SK-N-SH (cell line): ENCODE data around the gene TNFSF15. TPM values are rescaled to one million over a fixed set of nuclear protein-coding genes. Genes with fewer than 3 reads are reported as not detected.

Experiments used
- CTCF ChIA-PET: fragments of 300-600, 350-600 bp; formaldehyde crosslinking; extraction: SDS; loops from one replicate; lab custom pipeline; 2021; lab: Yijun Ruan, JAX
- POLR2A ChIA-PET: fragments of 350-600 bp; sonication (Branson Sonifier 250); formaldehyde crosslinking; extraction: SDS; loops from one replicate; lab custom pipeline; 2020; ENCODE audit warnings: antibody characterized with exemption, inconsistent platforms; lab: Yijun Ruan, JAX
- DNase-seq: peaks from one replicate; pipeline ENCODE4 v3.0.0; 2012
- H2AFZ ChIP-seq: fragments of 200-600 bp; sonication (generic); 2 replicates; pipeline ENCODE4 v1.8.1; 2016; ENCODE audit warnings: antibody characterized with exemption, mild to moderate bottlenecking, low read depth
- H3F3A ChIP-seq: fragments of 200-600 bp; sonication (generic); replicated peaks from 2 replicates; pipeline ENCODE3; 2016; ENCODE audit warnings: antibody characterized with exemption, mild to moderate bottlenecking; ENCODE audit not compliant: insufficient read depth
- H3K27ac ChIP-seq, 2 experiments: fragments of 200-500 bp in 1 of 2; fragments of 200-600 bp in 1 of 2; sonication (Bioruptor generic) in 1 of 2; sonication (generic), shearing (Covaris generic) in 1 of 2; 2 replicates each; pipeline versions ENCODE4 v1.5.1 to v1.6.1; 2014 to 2016; ENCODE audit warnings: low read depth in 2 of 2, inconsistent platforms in 1 of 2, low read length in 1 of 2, mild to moderate bottlenecking in 1 of 2, mixed read lengths in 1 of 2
- H3K27me3 ChIP-seq: fragments of 200-600 bp; sonication (generic), shearing (Covaris generic); 2 replicates; pipeline ENCODE4 v1.6.1; 2016; ENCODE audit warnings: mixed run types; ENCODE audit not compliant: insufficient read depth
- H3K36me3 ChIP-seq, 2 experiments: fragments of 200-500 bp in 1 of 2; fragments of 200-600 bp in 1 of 2; sonication (Bioruptor generic) in 1 of 2; sonication (generic) in 1 of 2; replicated peaks in 1 of 2; 2 replicates each; pipeline versions ENCODE3 to v1.5.1; 2014 to 2016; ENCODE audit warnings: low read length in 1 of 2, mild to moderate bottlenecking in 1 of 2; ENCODE audit not compliant: insufficient read depth in 2 of 2, control insufficient read depth in 1 of 2
- H3K4me1 ChIP-seq, 2 experiments: fragments of 200-500 bp in 1 of 2; fragments of 200-600 bp in 1 of 2; sonication (Bioruptor generic) in 1 of 2; sonication (generic), shearing (Covaris generic) in 1 of 2; 2 replicates each; pipeline versions ENCODE4 v1.5.1 to v1.6.1; 2014 to 2016; ENCODE audit warnings: low read depth in 1 of 2, low read length in 1 of 2, mixed run types in 1 of 2; ENCODE audit not compliant: insufficient read depth in 2 of 2, control insufficient read depth in 1 of 2
- H3K4me2 ChIP-seq: fragments of 200-600 bp; sonication (generic), shearing (Covaris generic); 2 replicates; pipeline ENCODE4 v1.6.1; 2017; ENCODE audit warnings: mixed run types
- H3K4me3 ChIP-seq, 2 experiments: fragments of 200-500 bp in 1 of 2; fragments of 200-600 bp in 1 of 2; sonication (Bioruptor generic) in 1 of 2; sonication (generic), shearing (Covaris generic) in 1 of 2; 2 replicates each; pipeline versions ENCODE4 v1.5.1 to v1.8.1; 2014 to 2016; ENCODE audit warnings: low read depth in 2 of 2, inconsistent platforms in 1 of 2, low read length in 1 of 2, mild to moderate bottlenecking in 1 of 2, mixed read lengths in 1 of 2, moderate library complexity in 1 of 2
- H3K79me2 ChIP-seq: fragments of 200-600 bp; sonication (generic); 2 replicates; pipeline ENCODE4 v1.8.1; 2017; ENCODE audit warnings: mild to moderate bottlenecking; ENCODE audit not compliant: insufficient read depth
- H3K9ac ChIP-seq: fragments of 200-600 bp; sonication (generic); 2 replicates; pipeline ENCODE4 v1.6.1; 2017; ENCODE audit warnings: mixed run types
- H3K9me2 ChIP-seq: fragments of 200-600 bp; sonication (generic); 2 replicates; pipeline ENCODE4 v1.6.1; 2017; ENCODE audit warnings: mixed run types
- H3K9me3 ChIP-seq: fragments of 200-600 bp; sonication (generic); 2 replicates; pipeline ENCODE4 v1.6.1; 2017; ENCODE audit warnings: mixed run types, mild to moderate bottlenecking, moderate library complexity
- H4K20me1 ChIP-seq: fragments of 200-600 bp; sonication (generic); 2 replicates; pipeline ENCODE4 v1.6.1; 2017; ENCODE audit warnings: mild to moderate bottlenecking, mixed run types; ENCODE audit not compliant: insufficient read depth
- ELF1 ChIP-seq: IDR thresholded peaks from 2 replicates; pipeline ENCODE4 v1.4.0; 2012
- EP300 ChIP-seq, 2 experiments: IDR thresholded peaks; 2 replicates each; pipeline versions ENCODE4 v1.4.0 to v1.6.1; 2012; ENCODE audit warnings: borderline replicate concordance in 1 of 2, low read depth in 1 of 2, low read length in 1 of 2
- FOXJ3 ChIP-seq: sonication (generic); formaldehyde crosslinking; IDR thresholded peaks from 2 replicates; pipeline ENCODE4 v1.5.1; 2020; ENCODE audit warnings: mild to moderate bottlenecking, missing genetic modification reagents
- GABPA ChIP-seq: IDR thresholded peaks from 2 replicates; pipeline ENCODE4 v1.4.0; 2012; ENCODE audit warnings: low read depth, mild to moderate bottlenecking
- GATA2 ChIP-seq: sonication (generic); formaldehyde crosslinking; IDR thresholded peaks from 2 replicates; pipeline ENCODE4 v1.5.0; 2020; ENCODE audit warnings: mild to moderate bottlenecking, missing genetic modification reagents
- MXI1 ChIP-seq: IDR thresholded peaks from 2 replicates; pipeline ENCODE4 v1.6.1; 2012; ENCODE audit warnings: mild to moderate bottlenecking, low read depth, low read length, improper control_type of control experiment
- SIN3A ChIP-seq: IDR thresholded peaks from 2 replicates; pipeline ENCODE4 v1.6.1; 2012; ENCODE audit warnings: low read depth, mild to moderate bottlenecking, low read length, moderate library complexity, borderline replicate concordance
- WGBS: methylation state at CpG from one replicate; pipeline ENCODE4 v1.1.6; 2017; ENCODE audit warnings: low lambda C conversion rate; 5-methylcytosine and 5-hydroxymethylcytosine counted together
- polyA plus RNA-seq, 3 experiments: library from polyadenylated mRNA; depleted of rRNA; stranded (reverse); fragments of >200 nt; gene quantifications; 2 replicates each; pipeline ENCODE4 v1.2.3, GENCODE V29; 2012
- TF ChIP-seq, protein P1 (sequence below): IDR thresholded peaks from 2 replicates; pipeline ENCODE4; 2012
- TF ChIP-seq, protein P2 (sequence below): IDR thresholded peaks from 2 replicates; pipeline ENCODE4 v1.4.0; 2012; ENCODE audit warnings: low read depth
- TF ChIP-seq, protein P3 (sequence below): fragments of 150-350 bp; IDR thresholded peaks from 2 replicates; pipeline ENCODE4 v1.6.1; 2017; ENCODE audit warnings: antibody characterized with exemption, low read length, low read depth, borderline replicate concordance
- TF ChIP-seq, protein P4 (sequence below): IDR thresholded peaks from 2 replicates; pipeline ENCODE4 v1.4.0; 2012; ENCODE audit warnings: low read depth, borderline replicate concordance
- TF ChIP-seq, protein P5 (sequence below): fragments of 150-350 bp; IDR thresholded peaks from 2 replicates; pipeline ENCODE4 v1.6.1; 2016; ENCODE audit warnings: mild to moderate bottlenecking, low read depth, low read length

The TNFSF15 gene
- polyA plus RNA-seq, 1 of the 3 experiments (the other 2 are of a cell fraction): 0.64 TPM

DNA sequence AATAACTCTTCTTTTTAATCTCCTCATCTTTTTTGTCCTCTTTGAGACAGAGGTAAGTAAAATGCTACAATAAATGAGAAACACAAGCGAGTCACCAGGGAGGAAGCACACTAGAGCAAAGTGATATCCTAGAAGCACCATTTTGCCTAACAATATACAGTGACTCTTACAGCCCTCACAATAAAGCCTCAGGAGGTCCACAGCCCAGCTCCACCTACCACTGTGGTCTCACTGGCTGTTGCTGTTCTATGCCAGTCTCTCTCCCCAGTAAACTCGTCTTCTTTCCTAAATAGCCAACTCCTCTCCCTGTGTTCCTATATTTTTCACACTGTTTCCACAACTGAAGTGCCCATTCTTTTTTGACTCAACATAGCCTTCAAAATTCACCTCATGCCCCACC, 44.3 kb downstream of the TNFSF15 start:
- H3F3A ChIP-seq: peaks cover 4% of the 10 kb centered on the region
- no peak overlapping the region for H3K9ac ChIP-seq
- CTCF ChIA-PET: no interaction called here
- no peak overlapping the region for H3K4me3 ChIP-seq
- no peak overlapping the region for H3K27ac ChIP-seq
- no peak overlapping the region for H2AFZ ChIP-seq
- H3K79me2 ChIP-seq: no peaks in the 10 kb centered on the region
- H4K20me1 ChIP-seq: no peaks in the 10 kb centered on the region
- H3K4me2 ChIP-seq: no peak overlapping the region
- H3K36me3 ChIP-seq: no peaks in the 10 kb centered on the region
- DNase-seq: no peak
- no peaks in the 10 kb centered on the region for H3K9me3 ChIP-seq
- H3K9me2 ChIP-seq: no peaks in the 10 kb centered on the region
- POLR2A ChIA-PET: no interaction called here
- H3K27me3 ChIP-seq: no peaks in the 10 kb centered on the region
- no peaks in the 10 kb centered on the region for H3K4me1 ChIP-seq
- 38% methylated on average over 2 of the region's 2 CpGs for WGBS
- TF ChIP-seq SIN3A (no peak), ELF1 (no peak), EP300 (IDR thresholded peaks at IDR 0.05; ENCODE audit: borderline replicate concordance in 1 of 2, low read depth in 1 of 2, low read length in 1 of 2) (no peak), FOXJ3 (CRISPR knock-in tag) (no peak), GATA2 (CRISPR knock-in tag) (no peak), MXI1 (no peak), GABPA (no peak)
- TF ChIP-seq, protein P1, sequence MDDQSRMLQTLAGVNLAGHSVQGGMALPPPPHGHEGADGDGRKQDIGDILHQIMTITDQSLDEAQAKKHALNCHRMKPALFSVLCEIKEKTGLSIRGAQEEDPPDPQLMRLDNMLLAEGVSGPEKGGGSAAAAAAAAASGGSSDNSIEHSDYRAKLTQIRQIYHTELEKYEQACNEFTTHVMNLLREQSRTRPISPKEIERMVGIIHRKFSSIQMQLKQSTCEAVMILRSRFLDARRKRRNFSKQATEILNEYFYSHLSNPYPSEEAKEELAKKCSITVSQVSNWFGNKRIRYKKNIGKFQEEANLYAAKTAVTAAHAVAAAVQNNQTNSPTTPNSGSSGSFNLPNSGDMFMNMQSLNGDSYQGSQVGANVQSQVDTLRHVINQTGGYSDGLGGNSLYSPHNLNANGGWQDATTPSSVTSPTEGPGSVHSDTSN: no peak
- TF ChIP-seq, protein P2, sequence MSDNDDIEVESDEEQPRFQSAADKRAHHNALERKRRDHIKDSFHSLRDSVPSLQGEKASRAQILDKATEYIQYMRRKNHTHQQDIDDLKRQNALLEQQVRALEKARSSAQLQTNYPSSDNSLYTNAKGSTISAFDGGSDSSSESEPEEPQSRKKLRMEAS: no peak
- TF ChIP-seq, protein P3, sequence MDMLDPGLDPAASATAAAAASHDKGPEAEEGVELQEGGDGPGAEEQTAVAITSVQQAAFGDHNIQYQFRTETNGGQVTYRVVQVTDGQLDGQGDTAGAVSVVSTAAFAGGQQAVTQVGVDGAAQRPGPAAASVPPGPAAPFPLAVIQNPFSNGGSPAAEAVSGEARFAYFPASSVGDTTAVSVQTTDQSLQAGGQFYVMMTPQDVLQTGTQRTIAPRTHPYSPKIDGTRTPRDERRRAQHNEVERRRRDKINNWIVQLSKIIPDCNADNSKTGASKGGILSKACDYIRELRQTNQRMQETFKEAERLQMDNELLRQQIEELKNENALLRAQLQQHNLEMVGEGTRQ: no peak
- TF ChIP-seq, protein P4, sequence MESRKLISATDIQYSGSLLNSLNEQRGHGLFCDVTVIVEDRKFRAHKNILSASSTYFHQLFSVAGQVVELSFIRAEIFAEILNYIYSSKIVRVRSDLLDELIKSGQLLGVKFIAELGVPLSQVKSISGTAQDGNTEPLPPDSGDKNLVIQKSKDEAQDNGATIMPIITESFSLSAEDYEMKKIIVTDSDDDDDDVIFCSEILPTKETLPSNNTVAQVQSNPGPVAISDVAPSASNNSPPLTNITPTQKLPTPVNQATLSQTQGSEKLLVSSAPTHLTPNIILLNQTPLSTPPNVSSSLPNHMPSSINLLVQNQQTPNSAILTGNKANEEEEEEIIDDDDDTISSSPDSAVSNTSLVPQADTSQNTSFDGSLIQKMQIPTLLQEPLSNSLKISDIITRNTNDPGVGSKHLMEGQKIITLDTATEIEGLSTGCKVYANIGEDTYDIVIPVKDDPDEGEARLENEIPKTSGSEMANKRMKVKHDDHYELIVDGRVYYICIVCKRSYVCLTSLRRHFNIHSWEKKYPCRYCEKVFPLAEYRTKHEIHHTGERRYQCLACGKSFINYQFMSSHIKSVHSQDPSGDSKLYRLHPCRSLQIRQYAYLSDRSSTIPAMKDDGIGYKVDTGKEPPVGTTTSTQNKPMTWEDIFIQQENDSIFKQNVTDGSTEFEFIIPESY: no peak
- TF ChIP-seq, protein P5, sequence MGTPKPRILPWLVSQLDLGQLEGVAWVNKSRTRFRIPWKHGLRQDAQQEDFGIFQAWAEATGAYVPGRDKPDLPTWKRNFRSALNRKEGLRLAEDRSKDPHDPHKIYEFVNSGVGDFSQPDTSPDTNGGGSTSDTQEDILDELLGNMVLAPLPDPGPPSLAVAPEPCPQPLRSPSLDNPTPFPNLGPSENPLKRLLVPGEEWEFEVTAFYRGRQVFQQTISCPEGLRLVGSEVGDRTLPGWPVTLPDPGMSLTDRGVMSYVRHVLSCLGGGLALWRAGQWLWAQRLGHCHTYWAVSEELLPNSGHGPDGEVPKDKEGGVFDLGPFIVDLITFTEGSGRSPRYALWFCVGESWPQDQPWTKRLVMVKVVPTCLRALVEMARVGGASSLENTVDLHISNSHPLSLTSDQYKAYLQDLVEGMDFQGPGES: no peak
